OCI-LY7 (cell line): ENCODE results near the gene APOA4. TPM values are rescaled to one million over a fixed set of nuclear protein-coding genes. Genes with fewer than 3 reads are reported as not detected.

Source experiments
- BruUV-seq: library from RNA; stranded (reverse); fragments of 400-500 nt; replicated peaks from 2 replicates; lab custom pipeline; 2021; lab: Mats Ljungman, UMichigan
- CTCF ChIA-PET: fragments of 300-600 bp; sonication (Branson Sonifier 250); formaldehyde crosslinking; loops from one replicate; lab custom pipeline; 2022; ENCODE audit warnings: antibody characterized with exemption; ENCODE audit not compliant: unreplicated experiment; lab: Charles Lee
- POLR2A ChIA-PET: fragments of 300-600 bp; sonication (Branson Sonifier 250); formaldehyde crosslinking; loops from one replicate; lab custom pipeline; 2022; ENCODE audit warnings: antibody characterized with exemption; lab: Charles Lee
- DNase-seq: peaks from one replicate; pipeline ENCODE4 v3.0.0-alpha.2; 2015; ENCODE audit warnings: low spot score
- H2AFZ ChIP-seq: fragments of 200-600 bp; sonication (generic), shearing (Covaris generic); 2 replicates; pipeline ENCODE4 v1.6.1; 2014; ENCODE audit warnings: mild to moderate bottlenecking, antibody characterized with exemption, low read length, moderate library complexity
- H3K27ac ChIP-seq: fragments of 200-600 bp; sonication (generic); 2 replicates; pipeline ENCODE4 v1.5.1; 2014; ENCODE audit warnings: mixed run types, low read depth, mild to moderate bottlenecking, moderate library complexity, low read length, inconsistent platforms; ENCODE audit not compliant: poor library complexity, severe bottlenecking
- H3K36me3 ChIP-seq: fragments of 200-600 bp; sonication (generic); 2 replicates; pipeline ENCODE4 v1.6.1; 2014; ENCODE audit warnings: mild to moderate bottlenecking, antibody characterized with exemption, low read length, moderate library complexity, mixed read lengths; ENCODE audit not compliant: insufficient read depth
- H3K4me1 ChIP-seq: fragments of 200-600 bp; sonication (generic); 2 replicates; pipeline ENCODE4 v1.5.1; 2014; ENCODE audit warnings: mild to moderate bottlenecking, low read length; ENCODE audit not compliant: insufficient read depth, poor library complexity, severe bottlenecking
- H3K4me2 ChIP-seq: fragments of 200-600 bp; sonication (generic); 2 replicates; pipeline ENCODE4 v1.6.1; 2014; ENCODE audit warnings: mild to moderate bottlenecking, low read length
- H3K4me3 ChIP-seq: fragments of 200-600 bp; sonication (generic); 2 replicates; pipeline ENCODE4 v1.5.1; 2014; ENCODE audit warnings: mild to moderate bottlenecking, low read depth, low read length; ENCODE audit not compliant: poor library complexity, severe bottlenecking
- H3K79me2 ChIP-seq: fragments of 200-600 bp; sonication (generic); 2 replicates; pipeline ENCODE4 v1.6.1; 2016; ENCODE audit warnings: low read depth, mild to moderate bottlenecking, low read length, moderate library complexity, mixed read lengths; ENCODE audit not compliant: insufficient read depth
- H3K9me2 ChIP-seq: fragments of 200-600 bp; sonication (generic); 2 replicates; pipeline ENCODE4 v1.6.1; 2016; ENCODE audit warnings: mild to moderate bottlenecking, low read length, mixed read lengths; ENCODE audit not compliant: insufficient read depth
- H3K9me3 ChIP-seq: fragments of 200-600 bp; sonication (generic); 2 replicates; pipeline ENCODE4 v1.6.1; 2014; ENCODE audit warnings: mild to moderate bottlenecking, mixed run types, low read length, mixed read lengths
- H4K20me1 ChIP-seq: fragments of 200-600 bp; sonication (generic); 2 replicates; pipeline ENCODE4 v1.6.1; 2014; ENCODE audit warnings: mild to moderate bottlenecking, antibody characterized with exemption, low read length, moderate library complexity, mixed read lengths; ENCODE audit not compliant: insufficient read depth
- EZH2phosphoT487 ChIP-seq: fragments of 200-600 bp; sonication (generic); IDR thresholded peaks from 2 replicates; pipeline ENCODE4 v1.6.1; 2018; ENCODE audit warnings: low read depth, borderline replicate concordance, mild to moderate bottlenecking, mixed run types, antibody characterized with exemption, low read length, moderate library complexity, mixed read lengths
- intact Hi-C: fragments of 100-400 bp; cut with micrococcal nuclease; formaldehyde crosslinking; loops from one replicate; pipeline ENCODE4 v1.10.0; 2022; ENCODE audit not compliant: unreplicated experiment
- total RNA-seq, 2 experiments: library from RNA; depleted of rRNA in 1 of 2; stranded (reverse); fragments of >200 nt in 1 of 2; shearing (Covaris generic) in 1 of 2; gene quantifications; 2 replicates each; pipeline ENCODE4 v1.2.3, GENCODE V29; 2014 to 2022
- TF ChIP-seq, protein P1 (sequence below): fragments of 200-600 bp; sonication (generic); conservative IDR thresholded peaks from 2 replicates; pipeline ENCODE4 v1.5.1; 2014; ENCODE audit warnings: mild to moderate bottlenecking, antibody characterized with exemption, low read length, moderate library complexity, mixed read lengths

The APOA4 gene
- total RNA-seq, 2 experiments from 2014 or later = not detected

DNA sequence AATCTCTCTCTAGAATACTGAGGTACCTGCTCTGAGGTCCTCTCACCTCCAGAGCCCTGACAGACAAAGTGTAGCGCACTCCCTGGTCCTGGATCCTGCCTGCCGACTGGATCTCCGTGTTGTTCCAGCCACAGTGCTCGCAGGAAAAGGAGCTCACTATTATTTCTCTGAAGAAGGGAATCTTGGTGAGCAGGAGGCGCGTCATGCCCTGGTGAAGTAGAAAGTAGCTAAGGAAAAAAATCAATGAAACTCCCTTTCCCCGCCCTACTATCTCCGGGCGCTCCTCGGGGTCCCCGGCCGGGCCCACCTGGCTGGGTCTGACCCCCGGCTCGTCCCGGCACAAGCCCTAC, 35.7 kb downstream of the APOA4 start:
- Histone ChIP-seq H3K4me3 (peak overlapping the region; percentile 90), H2AFZ (peak overlapping the region; percentile 91; the same call in 1 of the 2 replicates), H3K4me1 (peaks cover 22% of the 10 kb centered on the region), H4K20me1 (no peaks in the 10 kb centered on the region), H3K79me2 (peaks cover 21% of the 10 kb centered on the region), H3K9me2 (no peaks in the 10 kb centered on the region), H3K9me3 (no peaks in the 10 kb centered on the region), H3K36me3 (peaks cover 44% of the 10 kb centered on the region), H3K27ac (no peak overlapping the region), H3K4me2 (peak overlapping the region; percentile 81)
- no TSS peak for BruUV-seq
- intact Hi-C loops = loop anchor here (5.0 kb wide), 1 partner anchor 445 kb away; the partner anchor contains the start of genes PCSK7 and RNF214
- CTCF ChIA-PET = interaction anchor here (0.6 to 1.2 kb wide), 3 partner anchors 16 to 312 kb away, joined by 3 to 5 read pairs (median 4); no protein-coding TSS in a partner anchor
- DNase-seq = no peak
- POLR2A ChIA-PET = interaction anchor here (0.6 to 2.5 kb wide), 14 partner anchors 10 to 540 kb away, joined by 3 to 19 read pairs (median 4); partner anchors contain the start of genes APOA1, BUD13, CEP164 and PCSK7
- TF ChIP-seq, protein P1, sequence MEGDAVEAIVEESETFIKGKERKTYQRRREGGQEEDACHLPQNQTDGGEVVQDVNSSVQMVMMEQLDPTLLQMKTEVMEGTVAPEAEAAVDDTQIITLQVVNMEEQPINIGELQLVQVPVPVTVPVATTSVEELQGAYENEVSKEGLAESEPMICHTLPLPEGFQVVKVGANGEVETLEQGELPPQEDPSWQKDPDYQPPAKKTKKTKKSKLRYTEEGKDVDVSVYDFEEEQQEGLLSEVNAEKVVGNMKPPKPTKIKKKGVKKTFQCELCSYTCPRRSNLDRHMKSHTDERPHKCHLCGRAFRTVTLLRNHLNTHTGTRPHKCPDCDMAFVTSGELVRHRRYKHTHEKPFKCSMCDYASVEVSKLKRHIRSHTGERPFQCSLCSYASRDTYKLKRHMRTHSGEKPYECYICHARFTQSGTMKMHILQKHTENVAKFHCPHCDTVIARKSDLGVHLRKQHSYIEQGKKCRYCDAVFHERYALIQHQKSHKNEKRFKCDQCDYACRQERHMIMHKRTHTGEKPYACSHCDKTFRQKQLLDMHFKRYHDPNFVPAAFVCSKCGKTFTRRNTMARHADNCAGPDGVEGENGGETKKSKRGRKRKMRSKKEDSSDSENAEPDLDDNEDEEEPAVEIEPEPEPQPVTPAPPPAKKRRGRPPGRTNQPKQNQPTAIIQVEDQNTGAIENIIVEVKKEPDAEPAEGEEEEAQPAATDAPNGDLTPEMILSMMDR = no peak
- TF ChIP-seq EZH2phosphoT487 = no peak

DNA sequence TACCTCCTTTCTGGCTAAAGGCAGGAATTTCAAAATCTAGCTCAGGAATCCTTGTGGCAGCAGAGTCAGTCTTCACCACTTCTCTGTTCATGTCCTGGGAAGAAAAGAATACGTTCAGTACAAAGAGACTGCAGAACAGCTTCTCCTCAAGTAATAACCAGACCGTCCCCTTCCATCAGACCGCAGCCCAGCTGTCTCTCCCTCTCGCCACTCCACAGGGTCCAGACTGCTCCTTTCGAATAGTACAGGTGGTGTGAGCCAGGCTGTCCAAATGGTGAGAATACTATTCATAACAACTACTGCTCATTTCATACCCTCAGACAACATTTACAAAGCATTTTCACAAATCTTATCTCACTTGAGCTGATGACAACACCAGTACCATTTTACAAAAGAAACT, 36.1 kb downstream of the APOA4 start:
- no peak for TF ChIP-seq EZH2phosphoT487
- TF ChIP-seq, protein P1 = no peak
- H3K9me3 ChIP-seq = no peaks in the 10 kb centered on the region
- intact Hi-C loops = loop anchor here (5.0 kb wide), 1 partner anchor 445 kb away; the partner anchor contains the start of genes PCSK7 and RNF214
- peaks cover 48% of the 10 kb centered on the region for H3K36me3 ChIP-seq
- POLR2A ChIA-PET = interaction anchor here (0.6 to 2.5 kb wide), 11 partner anchors 10 to 541 kb away, joined by 3 to 19 read pairs (median 5); partner anchors contain the start of genes APOA1, BUD13, CEP164 and PCSK7
- peak overlapping the region; percentile 81 for H3K4me2 ChIP-seq
- H3K27ac ChIP-seq = no peak overlapping the region
- H3K4me1 ChIP-seq = peaks cover 22% of the 10 kb centered on the region
- DNase-seq = no peak
- no peaks in the 10 kb centered on the region for H3K9me2 ChIP-seq
- no peak overlapping the region for H2AFZ ChIP-seq
- H3K4me3 ChIP-seq = peak overlapping the region; percentile 90
- CTCF ChIA-PET = interaction anchor here (0.6 to 1.2 kb wide), 2 partner anchors 15 to 313 kb away, joined by 3 to 4 read pairs; no protein-coding TSS in a partner anchor
- no peaks in the 10 kb centered on the region for H4K20me1 ChIP-seq
- peaks cover 21% of the 10 kb centered on the region for H3K79me2 ChIP-seq
- no TSS peak for BruUV-seq

GRCh38 chr11:116786326-116786725, 36.8 kb downstream of the APOA4 start:
- no peak overlapping the region for H3K27ac ChIP-seq
- ChIA-PET CTCF (no interaction called here), POLR2A (interaction anchor here (1.3 to 2.5 kb wide), 5 partner anchors 9 to 394 kb away, joined by 4 to 19 read pairs (median 6); partner anchors contain the start of genes APOA1 and BUD13)
- no peak for TF ChIP-seq EZH2phosphoT487
- TF ChIP-seq, protein P1 = no peak
- no peaks in the 10 kb centered on the region for H4K20me1 ChIP-seq
- peaks cover 21% of the 10 kb centered on the region for H3K79me2 ChIP-seq
- peaks cover 22% of the 10 kb centered on the region for H3K4me1 ChIP-seq
- H3K36me3 ChIP-seq = peaks cover 55% of the 10 kb centered on the region
- intact Hi-C loops = loop anchor here (5.0 kb wide), 1 partner anchor 446 kb away; the partner anchor contains the start of genes PCSK7 and RNF214
- DNase-seq = no peak
- H3K4me3 ChIP-seq = peak overlapping the region; percentile 90
- no peak overlapping the region for H2AFZ ChIP-seq
- no TSS peak for BruUV-seq
- peak overlapping the region; percentile 81 for H3K4me2 ChIP-seq
- no peaks in the 10 kb centered on the region for H3K9me2 ChIP-seq
- H3K9me3 ChIP-seq = no peaks in the 10 kb centered on the region
